Panc1 (cell line): ENCODE results near the gene YPEL1. TPM values are rescaled to one million over a fixed set of nuclear protein-coding genes. Genes with fewer than 3 reads are reported as not detected.

Experiments
- ATAC-seq: fragments of 200-7000 bp; cut with Tn5 transposase; 2 replicates; pipeline ENCODE4 v1.9.1; 2020; ENCODE audit warnings: mild to moderate bottlenecking, moderate library complexity
- BruUV-seq: library from RNA; stranded (reverse); fragments of 400-500 nt; replicated peaks from 2 replicates; lab custom pipeline; 2021; lab: Mats Ljungman, UMichigan
- CTCF ChIA-PET: fragments of 300-600 bp; sonication (Branson Sonifier 250); formaldehyde crosslinking; loops from one replicate; lab custom pipeline; 2022; ENCODE audit warnings: antibody characterized with exemption; lab: Charles Lee
- POLR2A ChIA-PET: fragments of 300-600 bp; sonication (Branson Sonifier 250); formaldehyde crosslinking; loops from one replicate; lab custom pipeline; 2022; ENCODE audit warnings: antibody characterized with exemption; lab: Charles Lee
- DNase-seq: peaks from one replicate; pipeline ENCODE4 v3.0.0-alpha.2; 2010; ENCODE audit warnings: low read depth, low spot score
- H3K27ac ChIP-seq: 2 replicates; pipeline ENCODE4 v1.5.1; 2011; ENCODE audit warnings: mild to moderate bottlenecking, low read length, inconsistent platforms
- H3K27me3 ChIP-seq: fragments of 200-500 bp; sonication (Bioruptor generic); 2 replicates; pipeline ENCODE4 v1.6.0; 2014; ENCODE audit warnings: low read length, inconsistent platforms; ENCODE audit not compliant: control insufficient read depth, insufficient read depth
- H3K36me3 ChIP-seq: fragments of 200-500 bp; sonication (Bioruptor generic); 2 replicates; pipeline ENCODE4 v1.5.1; 2014; ENCODE audit warnings: inconsistent platforms, mild to moderate bottlenecking, low read length, moderate library complexity; ENCODE audit not compliant: control insufficient read depth, insufficient read depth
- H3K4me1 ChIP-seq: 2 replicates; pipeline ENCODE4 v1.5.1; 2011; ENCODE audit warnings: inconsistent platforms, mild to moderate bottlenecking, low read length, moderate library complexity; ENCODE audit not compliant: control insufficient read depth, insufficient read depth
- H3K4me3 ChIP-seq, 2 experiments: 2 replicates each; pipeline ENCODE4 v1.5.1; 2011 to 2012; ENCODE audit warnings: low read depth in 2 of 2, low read length in 2 of 2, mild to moderate bottlenecking in 2 of 2, inconsistent platforms in 1 of 2, moderate library complexity in 1 of 2
- H3K9me3 ChIP-seq: fragments of 200-500 bp; sonication (Bioruptor generic); 2 replicates; pipeline ENCODE4 v1.5.1; 2014; ENCODE audit warnings: low read depth, mild to moderate bottlenecking, inconsistent platforms, low read length, moderate library complexity; ENCODE audit not compliant: control insufficient read depth, insufficient read depth
- CTCF ChIP-seq: fragments of 450-650 bp; IDR thresholded peaks from 2 replicates; pipeline ENCODE4 v1.5.1; 2017; ENCODE audit warnings: mild to moderate bottlenecking
- POLR2AphosphoS5 ChIP-seq: IDR thresholded peaks from 2 replicates; pipeline ENCODE4 v1.6.1; 2012; ENCODE audit warnings: mild to moderate bottlenecking, low read depth, low read length, moderate library complexity
- REST ChIP-seq, 2 experiments: IDR thresholded peaks; 2 replicates each; pipeline ENCODE4 v1.6.1; 2011 to 2012; ENCODE audit warnings: low read depth in 2 of 2, control low read depth in 1 of 2, low read length in 1 of 2, mild to moderate bottlenecking in 1 of 2, moderate library complexity in 1 of 2; ENCODE audit not compliant: insufficient read depth in 1 of 2
- SIN3A ChIP-seq: IDR thresholded peaks from 2 replicates; pipeline ENCODE4 v1.6.1; 2012; ENCODE audit warnings: low read depth, mild to moderate bottlenecking, low read length, moderate library complexity, borderline replicate concordance; ENCODE audit not compliant: insufficient read depth
- TCF7L2 ChIP-seq: IDR thresholded peaks from 2 replicates; pipeline ENCODE4 v1.6.1; 2011; ENCODE audit warnings: mild to moderate bottlenecking, low read depth, low read length, inconsistent platforms
- in situ Hi-C: cut with HindIII; loops from 2 replicates; pipeline ENCODE4 v1.10.0; 2016; ENCODE audit warnings: low sequenced_read_pairs, low pct_unique_long_range_greater_than_20kb
- intact Hi-C: fragments of 100-400 bp; cut with micrococcal nuclease; formaldehyde crosslinking; loops from one replicate; pipeline ENCODE4 v1.10.0; 2022; ENCODE audit not compliant: unreplicated experiment
- total RNA-seq: library from RNA; stranded (reverse); gene quantifications from one replicate; pipeline ENCODE4 v1.2.1, GENCODE V29; 2021; ENCODE audit not compliant: unreplicated experiment

Gene YPEL1
- total RNA-seq, 1 experiment from 2014 or later: 4.0 TPM

GRCh38 chr22:21727768-21728167, 7.8 kb downstream of the YPEL1 start:
- H3K4me1 ChIP-seq: no peaks in the 10 kb centered on the region
- no TSS peak for BruUV-seq
- H3K27me3 ChIP-seq: no peaks in the 10 kb centered on the region
- no peaks in the 10 kb centered on the region for H3K36me3 ChIP-seq
- in situ Hi-C loops (no loop called here), intact Hi-C loops (no loop called here)
- ChIA-PET POLR2A (no interaction called here), CTCF (no interaction called here)
- H3K9me3 ChIP-seq: no peaks in the 10 kb centered on the region
- DNase-seq (no peak), ATAC-seq (no peak)
- no peak overlapping the region for H3K4me3 ChIP-seq
- H3K27ac ChIP-seq: no peak overlapping the region
- TF ChIP-seq TCF7L2 (no peak), SIN3A (no peak), REST (IDR thresholded peaks at IDR 0.05; ENCODE audit: insufficient read depth in 1 of 2, low read depth in 2 of 2, low read length in 1 of 2) (no peak), POLR2AphosphoS5 (no peak), CTCF (no peak)

- no peaks in the 10 kb centered on the region for H3K4me1 ChIP-seq
- H3K4me3 ChIP-seq: no peak overlapping the region
- DNase-seq: no peak
- intact Hi-C loops: no loop called here
- H3K36me3 ChIP-seq: no peaks in the 10 kb centered on the region
- no peaks in the 10 kb centered on the region for H3K27me3 ChIP-seq
- ATAC-seq: no peak
- in situ Hi-C loops: no loop called here
- no peak for TF ChIP-seq POLR2AphosphoS5
- no peak for TF ChIP-seq SIN3A
- no peak for TF ChIP-seq REST (IDR thresholded peaks at IDR 0.05; ENCODE audit: insufficient read depth in 1 of 2, low read depth in 2 of 2, low read length in 1 of 2)
- TF ChIP-seq TCF7L2: no peak
- TF ChIP-seq CTCF: no peak
- CTCF ChIA-PET: no interaction called here
- no peak overlapping the region for H3K27ac ChIP-seq
- BruUV-seq: no TSS peak
- H3K9me3 ChIP-seq: no peaks in the 10 kb centered on the region
- POLR2A ChIA-PET: no interaction called here
Measured at GRCh38 chr22:21727159-21727558, 8.4 kb downstream of the YPEL1 start.
